HepG2 (cell line): ENCODE data around the gene NFATC3. TPM values are rescaled to one million over a fixed set of nuclear protein-coding genes. Genes with fewer than 3 reads are reported as not detected.

Experiments used
- ARID5B ChIP-seq: IDR thresholded peaks from 2 replicates; pipeline ENCODE4 v1.4.0; 2020; ENCODE audit warnings: mild to moderate bottlenecking, missing genetic modification reagents
- ARNTL ChIP-seq: sonication (generic); formaldehyde crosslinking; IDR thresholded peaks from 2 replicates; pipeline ENCODE4 v1.4.0; 2020; ENCODE audit warnings: mild to moderate bottlenecking, missing genetic modification reagents
- BATF2 ChIP-seq: sonication (generic); formaldehyde crosslinking; IDR thresholded peaks from 2 replicates; pipeline ENCODE4 v1.8.0; 2022; ENCODE audit warnings: mild to moderate bottlenecking, missing genetic modification reagents, moderate library complexity
- HDAC1 ChIP-seq: sonication (generic); formaldehyde crosslinking; IDR thresholded peaks from 2 replicates; pipeline ENCODE4 v1.5.1; 2020; ENCODE audit warnings: mild to moderate bottlenecking, missing genetic modification reagents
- KAT2B ChIP-seq: fragments of 150-350 bp; IDR thresholded peaks from 2 replicates; pipeline ENCODE4 v1.6.1; 2014; ENCODE audit warnings: low read depth, low read length, borderline replicate concordance
- KLF15 ChIP-seq: sonication (generic); formaldehyde crosslinking; IDR thresholded peaks from 2 replicates; pipeline ENCODE4 v1.8.1; 2023; ENCODE audit warnings: borderline replicate concordance, mild to moderate bottlenecking, inconsistent platforms, missing genetic modification reagents, mixed read lengths
- KLF16 ChIP-seq, 2 experiments: sonication (generic) in 1 of 2; formaldehyde crosslinking in 1 of 2; IDR thresholded peaks; 2 replicates each; pipeline versions ENCODE4 v1.6.1 to v1.8.0; 2016 to 2023; ENCODE audit warnings: missing genetic modification reagents in 2 of 2, missing compliant biosample characterization in 1 of 2
- KLF9 ChIP-seq: IDR thresholded peaks from 2 replicates; pipeline ENCODE4 v1.6.1; 2016; ENCODE audit warnings: low read depth
- NFKB2 ChIP-seq: sonication (generic); formaldehyde crosslinking; IDR thresholded peaks from 2 replicates; pipeline ENCODE4 v1.4.0; 2020; ENCODE audit warnings: missing genetic modification reagents, borderline replicate concordance
- SALL2 ChIP-seq: sonication (generic); formaldehyde crosslinking; IDR thresholded peaks from 2 replicates; pipeline ENCODE4 v1.8.1; 2023; ENCODE audit warnings: mild to moderate bottlenecking, missing genetic modification reagents, inconsistent platforms
- SATB2 ChIP-seq: sonication (generic); formaldehyde crosslinking; IDR thresholded peaks from 2 replicates; pipeline ENCODE4 v1.5.0; 2020; ENCODE audit warnings: missing genetic modification reagents
- SMARCE1 ChIP-seq: fragments of 450-650 bp; IDR thresholded peaks from 2 replicates; pipeline ENCODE4 v1.6.1; 2017; ENCODE audit warnings: borderline replicate concordance
- TBL1XR1 ChIP-seq: fragments of 150-350 bp; IDR thresholded peaks from 2 replicates; pipeline ENCODE4 v1.6.1; 2014; ENCODE audit warnings: borderline replicate concordance, low read length; ENCODE audit not compliant: partially characterized antibody
- ZBTB46 ChIP-seq: sonication (generic); formaldehyde crosslinking; IDR thresholded peaks from 2 replicates; pipeline ENCODE4 v1.4.0; 2020; ENCODE audit warnings: mild to moderate bottlenecking, missing genetic modification reagents, borderline replicate concordance
- ZNF33B ChIP-seq: sonication (generic); formaldehyde crosslinking; IDR thresholded peaks from 2 replicates; pipeline ENCODE4 v1.5.1; 2020; ENCODE audit warnings: mild to moderate bottlenecking, missing genetic modification reagents
- ZNF543 ChIP-seq: sonication (generic); formaldehyde crosslinking; IDR thresholded peaks from 2 replicates; pipeline ENCODE4 v1.4.0; 2020; ENCODE audit warnings: mild to moderate bottlenecking, missing genetic modification reagents
- ZNF550 ChIP-seq: sonication (generic); formaldehyde crosslinking; IDR thresholded peaks from 2 replicates; pipeline ENCODE4 v1.4.0; 2020; ENCODE audit warnings: mild to moderate bottlenecking, missing genetic modification reagents, borderline replicate concordance
- ZNF567 ChIP-seq: sonication (generic); formaldehyde crosslinking; IDR thresholded peaks from 2 replicates; pipeline ENCODE4 v1.8.1; 2023; ENCODE audit warnings: mild to moderate bottlenecking, missing genetic modification reagents, borderline replicate concordance
- ZNF788 ChIP-seq: sonication (generic); formaldehyde crosslinking; IDR thresholded peaks from 2 replicates; pipeline ENCODE4 v1.5.0; 2020; ENCODE audit warnings: mild to moderate bottlenecking, missing genetic modification reagents, borderline replicate concordance
- ZNF792 ChIP-seq: IDR thresholded peaks from 2 replicates; pipeline ENCODE4 v1.6.1; 2016
- ZSCAN9 ChIP-seq: IDR thresholded peaks from 2 replicates; pipeline ENCODE4 v1.6.1; 2016; ENCODE audit warnings: borderline replicate concordance
- polyA plus RNA-seq, 8 experiments: library from polyadenylated mRNA; depleted of rRNA in 3 of 8; stranded (reverse) in 7 of 8; unstranded in 1 of 8; fragments of >200 nt; fragmentation: Illumina TruSeq in 4 of 8; extraction: Trizol in 4 of 8; gene quantifications; 2 replicates each; pipeline versions ENCODE4 v1.2.1 to v1.2.3, GENCODE V29; 2011 to 2016; ENCODE audit warnings: low read depth in 4 of 8, missing spikeins in 1 of 8, mixed read lengths in 1 of 8; ENCODE audit not compliant: insufficient read depth in 1 of 8
- total RNA-seq, 5 experiments: library from RNA; depleted of rRNA; stranded (reverse); fragments of >200 nt; fragmentation: Illumina TruSeq; extraction: Trizol; gene quantifications; 2 replicates each; pipeline ENCODE4 v1.2.3, GENCODE V29; 2016; ENCODE audit warnings: low read depth in 1 of 5

Gene NFATC3
- total and polyA plus RNA-seq, 2 of the 13 experiments (the other 11 are each of a cell fraction or from before 2014, with no cell fraction given) = 52.6 to 62.7 TPM

- no peak for TF ChIP-seq ZNF550 (CRISPR knock-in tag)
- TF ChIP-seq ZSCAN9 (CRISPR knock-in tag) = no peak
- no peak for TF ChIP-seq ARNTL (CRISPR knock-in tag)
- TF ChIP-seq HDAC1 (CRISPR knock-in tag) = 0 out of 2 replicates have a peak, but pooled peaks have one; percentile 5
- TF ChIP-seq ZNF788 (CRISPR knock-in tag) = no peak
- no peak for TF ChIP-seq SMARCE1
- 0 out of 2 replicates have a peak, but pooled peaks have one; percentile 7 for TF ChIP-seq ZNF543 (CRISPR knock-in tag)
- no peak for TF ChIP-seq SATB2 (CRISPR knock-in tag)
- no peak for TF ChIP-seq KLF15 (CRISPR knock-in tag)
- no peak for TF ChIP-seq ZNF792 (CRISPR knock-in tag)
- no peak for TF ChIP-seq KLF9 (CRISPR knock-in tag)
- no peak for TF ChIP-seq TBL1XR1
- no peak for TF ChIP-seq ARID5B
- no peak for TF ChIP-seq ZBTB46
- TF ChIP-seq KLF16 (CRISPR knock-in tag; IDR thresholded peaks at IDR 0.05) = 0 out of 4 replicates have a peak, but pooled peaks of 1 of the 2 experiments have one; percentile 21
- TF ChIP-seq BATF2 (CRISPR knock-in tag) = no peak
- TF ChIP-seq NFKB2 = peak; percentile 16; the same call in 1 of the 2 replicates
- no peak for TF ChIP-seq KAT2B
- 0 out of 2 replicates have a peak, but pooled peaks have one; percentile 15 for TF ChIP-seq ZNF33B (CRISPR knock-in tag)
- TF ChIP-seq ZNF567 (CRISPR knock-in tag) = no peak
- TF ChIP-seq SALL2 (CRISPR knock-in tag) = no peak
Measured at GRCh38 chr16:68257251-68257905, 172.2 kb downstream of the NFATC3 start (continued).
